Measurements from ENCODE around the gene TCTN3.
"Not testable (repeated sequence)": the region's sequence is repeated elsewhere in the genome, so short reads cannot be mapped to it uniquely, and the experiment has no call there.

Gene TCTN3

DNA sequence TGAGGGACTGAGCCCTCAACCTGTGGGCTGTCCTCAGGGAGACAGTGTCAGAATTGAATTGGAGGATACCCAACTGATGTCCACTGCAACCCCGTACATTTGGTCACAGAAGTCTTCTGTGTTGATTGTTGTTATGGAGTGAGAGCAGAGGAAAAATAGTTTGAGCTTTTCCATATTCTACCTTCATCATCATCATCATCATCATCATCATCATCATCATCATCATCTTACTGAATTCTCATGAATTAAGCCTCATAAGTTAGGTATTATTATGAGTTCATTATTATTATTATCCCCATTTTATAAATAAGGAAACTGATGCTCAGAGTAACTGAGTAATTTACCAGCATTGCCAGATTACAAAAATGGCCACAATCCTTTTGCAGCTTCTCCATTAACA lies 45.6 kb downstream of the TCTN3 start:
- Histone ChIP-seq H3K9ac (ENCODE audit: low read length) (no peak overlapping the region), H3K4me1 (ENCODE audit: control insufficient read depth, insufficient read depth, low read length) (peaks cover 34% of the 10 kb centered on the region), H3K27me3 (ENCODE audit: control insufficient read depth, insufficient read depth, low read length) (no peaks in the 10 kb centered on the region), H3K9me3 (ENCODE audit: control insufficient read depth, low read length) (no peaks in the 10 kb centered on the region), H3K4me3 (ENCODE audit: low read length) (no peak overlapping the region), H3K36me3 (ENCODE audit: control insufficient read depth, insufficient read depth, low read length) (no peaks in the 10 kb centered on the region)

DNA sequence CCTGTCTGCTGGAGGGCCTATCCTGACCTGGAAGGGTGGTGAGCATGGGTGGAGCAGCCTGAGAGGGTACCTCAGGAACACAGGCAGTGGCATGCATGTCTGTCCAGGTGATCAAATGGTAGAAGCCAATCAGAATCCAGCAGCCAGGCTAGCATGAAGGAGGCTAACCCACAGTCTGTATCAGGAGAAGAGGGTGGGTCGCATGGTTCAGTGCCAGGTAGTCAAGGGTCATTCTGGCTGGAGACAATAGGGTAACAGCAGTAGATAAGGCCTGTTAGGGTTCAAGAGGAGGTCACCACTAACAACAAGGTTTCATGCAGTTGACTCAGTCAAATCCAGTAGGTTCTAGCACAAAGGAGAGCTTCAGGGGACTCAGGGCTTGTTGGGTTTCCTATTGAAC lies 47.6 kb downstream of the TCTN3 start:
- H3K36me3 ChIP-seq (ENCODE audit: control insufficient read depth, insufficient read depth, low read length), result peaks cover 5% of the 10 kb centered on the region
- H3K4me1 ChIP-seq (ENCODE audit: control insufficient read depth, insufficient read depth, low read length), result peaks cover 34% of the 10 kb centered on the region
- H3K27me3 ChIP-seq (ENCODE audit: control insufficient read depth, insufficient read depth, low read length), result no peaks in the 10 kb centered on the region

DNA sequence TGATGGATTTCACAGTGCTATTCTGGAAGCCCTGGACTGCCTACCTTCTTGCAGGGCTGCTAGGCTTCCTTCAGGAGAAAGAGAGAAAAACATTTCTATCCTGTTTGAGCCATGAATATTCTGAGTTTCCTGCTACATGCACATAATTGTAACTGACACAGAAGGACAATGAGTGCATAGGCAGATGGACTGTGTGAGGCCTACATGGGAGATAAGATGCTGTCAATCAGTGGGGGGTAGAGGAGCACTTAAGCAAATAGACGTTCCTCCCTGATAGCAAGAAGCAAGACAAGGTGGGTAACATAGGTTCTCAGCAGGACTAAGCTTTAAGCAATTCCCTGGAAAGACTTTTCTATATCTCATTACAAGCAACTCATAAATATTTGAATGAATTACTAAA lies 48.8 kb downstream of the TCTN3 start:
- Histone ChIP-seq H3K9me3 (ENCODE audit: control insufficient read depth, low read length) (no peaks in the 10 kb centered on the region), H3K4me3 (ENCODE audit: low read length) (no peak overlapping the region), H3K36me3 (ENCODE audit: control insufficient read depth, insufficient read depth, low read length) (peaks cover 5% of the 10 kb centered on the region), H3K27me3 (ENCODE audit: control insufficient read depth, insufficient read depth, low read length) (no peaks in the 10 kb centered on the region), H3K4me1 (ENCODE audit: control insufficient read depth, insufficient read depth, low read length) (peaks cover 31% of the 10 kb centered on the region), H3K9ac (ENCODE audit: low read length) (no peak overlapping the region)

More for the DNA sequence above, 47.6 kb downstream of the TCTN3 start:
- Histone ChIP-seq H3K9ac (ENCODE audit: low read length) (no peak overlapping the region), H3K9me3 (ENCODE audit: control insufficient read depth, low read length) (no peaks in the 10 kb centered on the region), H3K4me3 (ENCODE audit: low read length) (no peak overlapping the region)

DNA sequence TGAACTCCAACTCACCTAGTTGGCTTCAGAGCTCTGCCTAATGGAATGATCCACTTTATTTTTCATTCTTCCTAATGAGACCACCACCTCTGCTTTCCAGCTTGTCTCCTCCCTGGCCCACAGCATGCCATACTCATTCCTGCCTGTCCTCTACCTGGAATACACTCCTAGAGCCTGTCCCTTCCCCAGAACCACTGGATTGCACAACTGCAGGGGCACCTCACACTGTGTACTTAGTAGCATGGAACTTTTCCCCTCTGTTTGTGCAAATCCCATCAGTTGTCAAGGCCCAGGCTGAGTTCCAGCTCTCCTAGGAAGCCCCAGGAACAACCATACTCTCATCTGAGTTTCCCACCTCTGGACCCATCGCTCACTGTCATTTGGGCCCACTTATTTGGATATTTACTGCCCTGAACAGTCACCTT lies 52.8 kb downstream of the TCTN3 start:
- no peaks in the 10 kb centered on the region for H3K9me3 ChIP-seq (ENCODE audit: control insufficient read depth, low read length)
- no peak overlapping the region for H3K4me3 ChIP-seq (ENCODE audit: low read length)
- H3K36me3 ChIP-seq (ENCODE audit: control insufficient read depth, insufficient read depth, low read length), result peaks cover 5% of the 10 kb centered on the region

DNA sequence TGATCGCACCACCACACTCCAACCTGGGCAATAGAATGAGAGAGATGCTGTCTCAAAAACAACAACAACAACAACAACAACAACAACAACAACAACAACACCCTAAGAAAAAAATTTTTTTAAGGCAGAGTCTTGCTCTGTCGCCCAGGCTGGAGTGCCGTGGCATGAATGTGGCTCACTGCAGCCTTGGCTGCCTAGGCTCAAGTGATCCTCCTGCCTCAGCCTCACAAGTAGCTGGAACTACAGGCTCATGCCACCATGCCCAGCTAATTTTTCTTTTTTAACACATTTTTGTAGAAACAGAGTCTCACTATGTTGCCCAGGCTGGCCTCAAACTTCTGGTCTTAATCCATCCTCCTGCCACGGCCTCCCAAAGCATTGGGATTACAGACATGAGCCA lies 55.8 kb downstream of the TCTN3 start:
- Histone ChIP-seq H3K4me1 (ENCODE audit: control insufficient read depth, insufficient read depth, low read length) (no peaks in the 10 kb centered on the region), H3K4me3 (ENCODE audit: low read length) (no peak overlapping the region), H3K27me3 (ENCODE audit: control insufficient read depth, insufficient read depth, low read length) (no peaks in the 10 kb centered on the region), H3K9me3 (ENCODE audit: control insufficient read depth, low read length) (no peaks in the 10 kb centered on the region), H3K9ac (ENCODE audit: low read length) (no peak overlapping the region), H3K36me3 (ENCODE audit: control insufficient read depth, insufficient read depth, low read length) (peaks cover 5% of the 10 kb centered on the region)

More for the DNA sequence above, 52.8 kb downstream of the TCTN3 start:
- Histone ChIP-seq H3K27me3 (ENCODE audit: control insufficient read depth, insufficient read depth, low read length) (no peaks in the 10 kb centered on the region), H3K4me1 (ENCODE audit: control insufficient read depth, insufficient read depth, low read length) (peaks cover 20% of the 10 kb centered on the region), H3K9ac (ENCODE audit: low read length) (no peak overlapping the region)

DNA sequence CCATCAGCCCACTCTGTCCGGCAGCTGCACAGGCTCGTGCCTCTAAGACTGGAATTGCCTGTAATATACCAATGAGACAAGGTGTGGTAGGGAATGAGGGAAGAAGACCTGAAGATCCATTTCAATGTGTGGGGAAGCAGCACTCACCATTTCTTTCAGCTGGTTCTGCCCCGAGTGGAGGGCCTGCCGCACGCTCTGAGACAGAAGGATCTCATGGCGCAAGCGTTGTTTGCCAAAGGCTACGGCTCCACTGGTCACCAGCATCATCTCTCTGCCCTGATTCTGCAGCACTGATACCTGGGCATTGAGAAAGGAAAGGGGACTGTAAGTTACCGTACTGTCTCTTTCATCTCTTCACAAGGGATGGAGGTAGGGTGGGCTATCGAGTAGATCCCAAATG lies 56.6 kb downstream of the TCTN3 start:
- Histone ChIP-seq H3K27me3 (ENCODE audit: control insufficient read depth, insufficient read depth, low read length) (no peaks in the 10 kb centered on the region), H3K4me1 (ENCODE audit: control insufficient read depth, insufficient read depth, low read length) (no peaks in the 10 kb centered on the region), H3K36me3 (ENCODE audit: control insufficient read depth, insufficient read depth, low read length) (peaks cover 1% of the 10 kb centered on the region), H3K4me3 (ENCODE audit: low read length) (no peak overlapping the region), H3K9ac (ENCODE audit: low read length) (no peak overlapping the region), H3K9me3 (ENCODE audit: control insufficient read depth, low read length) (no peaks in the 10 kb centered on the region)

DNA sequence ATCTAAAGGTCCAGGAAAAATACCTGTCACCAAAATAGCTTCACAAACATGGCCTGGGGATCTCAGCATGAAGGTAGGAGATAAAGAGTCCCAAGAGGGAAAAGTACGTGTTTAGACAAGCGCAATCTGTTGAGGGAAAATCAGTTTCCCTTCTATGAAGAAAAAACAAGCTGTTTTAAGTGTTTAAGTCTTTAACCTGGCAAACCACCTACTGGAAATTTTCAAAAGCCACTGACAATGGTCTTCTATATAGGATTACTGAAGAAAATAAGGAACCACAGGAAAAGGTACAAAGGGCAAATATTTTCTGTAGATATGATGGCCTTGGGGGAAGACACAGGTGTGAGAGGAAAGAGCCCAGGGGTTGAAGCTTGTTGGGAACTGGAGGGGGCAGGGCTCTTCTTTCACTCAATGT lies 58.4 kb downstream of the TCTN3 start:
- Histone ChIP-seq H3K36me3 (ENCODE audit: control insufficient read depth, insufficient read depth, low read length) (no peaks in the 10 kb centered on the region), H3K27me3 (ENCODE audit: control insufficient read depth, insufficient read depth, low read length) (no peaks in the 10 kb centered on the region), H3K4me3 (ENCODE audit: low read length) (no peak overlapping the region), H3K9me3 (ENCODE audit: control insufficient read depth, low read length) (no peaks in the 10 kb centered on the region), H3K4me1 (ENCODE audit: control insufficient read depth, insufficient read depth, low read length) (no peaks in the 10 kb centered on the region), H3K9ac (ENCODE audit: low read length) (no peak overlapping the region)

DNA sequence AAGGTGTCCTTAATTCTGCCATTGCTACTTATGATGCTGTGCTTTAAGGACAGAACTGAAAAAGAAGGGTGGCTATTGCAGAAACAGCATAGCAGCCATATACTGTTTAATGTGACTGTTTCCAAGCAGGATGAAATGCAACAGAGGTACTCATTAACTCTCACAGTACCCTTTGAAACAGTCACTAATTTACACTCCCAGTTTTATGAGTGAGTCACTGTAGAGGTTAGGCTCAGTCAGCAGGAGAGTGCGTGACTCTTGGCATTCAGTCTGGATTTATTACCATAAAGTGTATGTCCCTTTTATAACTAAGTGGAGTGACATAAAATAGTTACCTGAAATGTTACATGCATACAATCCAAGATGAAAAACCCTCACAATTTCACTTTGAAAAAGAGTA lies 64.9 kb downstream of the TCTN3 start:
- Histone ChIP-seq H3K9me3 (ENCODE audit: control insufficient read depth, low read length) (no peaks in the 10 kb centered on the region), H3K9ac (ENCODE audit: low read length) (no peak overlapping the region), H3K4me1 (ENCODE audit: control insufficient read depth, insufficient read depth, low read length) (peaks cover 5% of the 10 kb centered on the region), H3K36me3 (ENCODE audit: control insufficient read depth, insufficient read depth, low read length) (peaks cover 7% of the 10 kb centered on the region), H3K27me3 (ENCODE audit: control insufficient read depth, insufficient read depth, low read length) (no peaks in the 10 kb centered on the region), H3K4me3 (ENCODE audit: low read length) (no peak overlapping the region)

DNA sequence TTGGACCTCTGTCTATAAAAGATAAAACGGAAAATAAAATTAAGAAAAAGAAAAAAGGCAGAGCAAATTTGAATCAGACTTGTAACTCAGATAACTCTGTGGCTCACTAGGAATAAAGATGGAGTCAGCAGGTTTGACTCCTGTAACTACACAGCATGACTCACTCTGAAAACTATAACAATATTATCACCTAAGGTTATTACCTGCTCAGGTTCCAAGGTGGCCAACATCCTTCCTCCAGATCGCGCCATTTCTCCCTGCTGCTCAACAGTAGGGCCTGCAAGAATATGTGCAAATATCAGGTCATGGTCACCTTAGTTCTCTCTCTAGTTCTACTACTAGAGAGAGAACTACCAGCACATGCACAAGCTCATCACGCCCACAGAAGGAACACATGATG lies 67.2 kb downstream of the TCTN3 start:
- Histone ChIP-seq H3K36me3 (ENCODE audit: control insufficient read depth, insufficient read depth, low read length) (peaks cover 7% of the 10 kb centered on the region), H3K4me1 (ENCODE audit: control insufficient read depth, insufficient read depth, low read length) (peaks cover 5% of the 10 kb centered on the region)

DNA sequence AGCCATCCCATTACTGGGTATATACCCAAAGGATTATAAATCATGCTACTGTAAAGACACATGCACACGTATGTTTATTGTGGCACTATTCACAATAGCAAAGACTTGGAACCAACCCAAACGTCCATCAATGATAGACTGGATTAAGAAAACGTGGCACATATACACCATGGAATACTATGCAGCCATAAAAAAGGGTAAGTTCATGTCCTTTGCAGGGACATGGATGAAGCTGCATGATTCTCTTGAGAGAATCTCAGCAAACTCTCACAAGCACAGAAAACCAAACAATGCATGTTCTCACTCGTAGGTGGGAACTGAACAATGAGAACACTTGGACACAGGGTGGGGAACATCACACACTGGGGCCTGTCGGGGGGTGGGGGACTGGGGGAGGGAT lies 73.3 kb downstream of the TCTN3 start:
- H3K27me3 ChIP-seq (ENCODE audit: control insufficient read depth, insufficient read depth, low read length); H3K4me1 ChIP-seq (ENCODE audit: control insufficient read depth, insufficient read depth, low read length); H3K9me3 ChIP-seq (ENCODE audit: control insufficient read depth, low read length); H3K4me3 ChIP-seq (ENCODE audit: low read length); H3K9ac ChIP-seq (ENCODE audit: low read length); H3K36me3 ChIP-seq (ENCODE audit: control insufficient read depth, insufficient read depth, low read length): not testable (repeated sequence)

More for the DNA sequence above, 67.2 kb downstream of the TCTN3 start:
- Histone ChIP-seq H3K9me3 (ENCODE audit: control insufficient read depth, low read length) (no peaks in the 10 kb centered on the region), H3K4me3 (ENCODE audit: low read length) (no peak overlapping the region), H3K27me3 (ENCODE audit: control insufficient read depth, insufficient read depth, low read length) (no peaks in the 10 kb centered on the region), H3K9ac (ENCODE audit: low read length) (no peak overlapping the region)

DNA sequence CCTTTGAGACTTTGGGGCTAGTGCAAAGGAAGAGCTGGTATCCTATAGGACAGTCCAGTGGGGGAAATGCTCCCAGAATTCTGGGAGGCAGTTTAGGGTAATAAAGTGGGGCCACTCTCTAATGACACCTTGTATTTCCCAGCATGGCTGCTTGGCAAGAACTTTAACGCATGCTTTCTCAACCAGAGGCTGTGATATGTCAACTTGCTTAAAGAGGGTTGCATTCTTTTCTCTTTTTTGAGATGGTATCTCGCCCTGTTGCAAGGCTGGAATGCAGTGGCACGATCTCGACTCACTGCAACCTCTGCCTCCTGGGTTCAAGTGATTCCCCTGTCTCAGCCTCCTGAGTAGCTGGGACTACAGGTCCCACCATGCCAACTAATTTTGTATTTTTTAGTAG lies 75.6 kb downstream of the TCTN3 start:
- H3K27me3 ChIP-seq (ENCODE audit: control insufficient read depth, insufficient read depth, low read length), result no peaks in the 10 kb centered on the region
- H3K9ac ChIP-seq (ENCODE audit: low read length), result no peak overlapping the region
- H3K4me1 ChIP-seq (ENCODE audit: control insufficient read depth, insufficient read depth, low read length), result no peaks in the 10 kb centered on the region
- peaks cover 10% of the 10 kb centered on the region for H3K36me3 ChIP-seq (ENCODE audit: control insufficient read depth, insufficient read depth, low read length)
- no peak overlapping the region for H3K4me3 ChIP-seq (ENCODE audit: low read length)
- no peaks in the 10 kb centered on the region for H3K9me3 ChIP-seq (ENCODE audit: control insufficient read depth, low read length)

DNA sequence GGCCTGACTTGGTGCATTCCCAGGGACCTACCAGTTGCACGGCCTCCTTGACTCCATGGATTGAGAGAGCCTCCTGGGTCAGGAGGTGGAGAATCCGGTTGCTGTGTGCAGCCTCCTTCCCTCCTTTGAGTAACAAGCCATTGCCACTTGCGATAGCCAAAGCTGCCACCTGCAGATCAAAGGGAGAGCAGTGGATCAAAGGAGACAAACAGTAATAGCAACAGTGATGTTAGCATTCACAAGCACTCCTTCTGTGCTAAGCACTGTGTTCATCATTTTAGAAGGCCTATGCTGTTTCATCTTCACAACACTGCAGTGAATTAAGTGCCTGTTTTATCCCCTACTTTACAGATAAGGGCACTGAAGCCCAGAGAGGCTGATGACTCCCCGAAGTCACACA lies 77.3 kb downstream of the TCTN3 start:
- H3K4me3 ChIP-seq (ENCODE audit: low read length), result no peak overlapping the region
- no peaks in the 10 kb centered on the region for H3K9me3 ChIP-seq (ENCODE audit: control insufficient read depth, low read length)
- peaks cover 11% of the 10 kb centered on the region for H3K36me3 ChIP-seq (ENCODE audit: control insufficient read depth, insufficient read depth, low read length)
- H3K4me1 ChIP-seq (ENCODE audit: control insufficient read depth, insufficient read depth, low read length), result no peaks in the 10 kb centered on the region
- H3K9ac ChIP-seq (ENCODE audit: low read length), result no peak overlapping the region
- no peaks in the 10 kb centered on the region for H3K27me3 ChIP-seq (ENCODE audit: control insufficient read depth, insufficient read depth, low read length)
